ENCODE data around the gene WIPI1. TPM values are rescaled to one million over a fixed set of nuclear protein-coding genes. Genes with fewer than 3 reads are reported as not detected.

Gene WIPI1
- total and polyA plus RNA-seq, 7 donors: 80.3 to 197 (median 136) TPM

DNA sequence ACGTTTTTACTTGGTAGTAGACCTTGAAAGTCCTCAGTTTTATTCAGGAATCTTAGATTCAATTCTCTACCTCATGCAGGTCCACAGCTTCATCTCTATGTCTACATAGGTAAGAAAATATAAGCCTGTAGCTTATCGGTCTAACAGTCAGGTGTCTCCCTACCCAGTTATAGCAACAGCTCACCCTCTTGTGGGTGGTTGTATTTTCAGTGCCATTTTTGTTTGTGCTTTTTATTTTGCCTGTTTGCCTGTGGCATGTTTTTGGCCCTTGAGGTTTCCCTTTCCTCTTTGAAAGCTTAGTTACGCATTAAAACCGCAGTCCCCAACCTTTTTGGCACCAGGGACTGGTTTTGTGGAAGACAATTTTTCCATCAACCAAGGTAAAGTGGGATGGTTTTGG, 23.6 kb upstream of the WIPI1 start:
- Histone ChIP-seq H3K4me3 (no peak overlapping the region), H3K9me3 (no peaks in the 10 kb centered on the region), H3K27me3 (ENCODE audit: insufficient read depth in 3 of 3, low read length in 2 of 3) (no peaks in the 10 kb centered on the region), H3K27ac (no peak overlapping the region), H3K36me3 (ENCODE audit: insufficient read depth in 1 of 2, low read depth in 1 of 2) (no peaks in the 10 kb centered on the region), H3K4me1 (no peaks in the 10 kb centered on the region)
- no peak for ATAC-seq
- DNase-seq: no peak
- TF ChIP-seq, protein P1, sequence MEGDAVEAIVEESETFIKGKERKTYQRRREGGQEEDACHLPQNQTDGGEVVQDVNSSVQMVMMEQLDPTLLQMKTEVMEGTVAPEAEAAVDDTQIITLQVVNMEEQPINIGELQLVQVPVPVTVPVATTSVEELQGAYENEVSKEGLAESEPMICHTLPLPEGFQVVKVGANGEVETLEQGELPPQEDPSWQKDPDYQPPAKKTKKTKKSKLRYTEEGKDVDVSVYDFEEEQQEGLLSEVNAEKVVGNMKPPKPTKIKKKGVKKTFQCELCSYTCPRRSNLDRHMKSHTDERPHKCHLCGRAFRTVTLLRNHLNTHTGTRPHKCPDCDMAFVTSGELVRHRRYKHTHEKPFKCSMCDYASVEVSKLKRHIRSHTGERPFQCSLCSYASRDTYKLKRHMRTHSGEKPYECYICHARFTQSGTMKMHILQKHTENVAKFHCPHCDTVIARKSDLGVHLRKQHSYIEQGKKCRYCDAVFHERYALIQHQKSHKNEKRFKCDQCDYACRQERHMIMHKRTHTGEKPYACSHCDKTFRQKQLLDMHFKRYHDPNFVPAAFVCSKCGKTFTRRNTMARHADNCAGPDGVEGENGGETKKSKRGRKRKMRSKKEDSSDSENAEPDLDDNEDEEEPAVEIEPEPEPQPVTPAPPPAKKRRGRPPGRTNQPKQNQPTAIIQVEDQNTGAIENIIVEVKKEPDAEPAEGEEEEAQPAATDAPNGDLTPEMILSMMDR (IDR thresholded peaks at IDR 0.05): no peak
- 86 to 89% (median 89%) methylated on average over 4 of the region's 4 CpGs for WGBS, 3 donors
- intact Hi-C loops (cut with DNase I): no loop called here

DNA sequence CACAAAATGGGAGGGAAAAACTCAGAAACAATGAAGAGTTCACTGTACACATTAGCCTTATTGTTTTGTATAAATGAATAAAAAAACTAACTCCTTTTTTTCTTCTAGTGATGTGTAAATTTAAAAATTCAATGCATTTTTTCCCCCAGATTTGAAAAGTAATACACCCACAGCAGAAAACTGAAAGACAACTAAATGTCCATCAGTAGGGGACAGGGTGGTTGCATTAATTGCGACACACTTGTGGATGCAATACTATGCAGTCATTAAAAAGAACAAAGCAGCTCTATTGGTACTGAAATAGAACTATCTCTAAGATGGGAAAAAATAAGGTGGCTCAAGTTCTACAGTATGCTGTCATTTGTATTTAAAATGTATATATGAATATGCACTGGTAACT, 13.7 kb upstream of the WIPI1 start:
- Histone ChIP-seq H3K9me3 (peaks cover 9% of the 10 kb centered on the region), H3K4me3 (no peak overlapping the region), H3K27ac (no peak overlapping the region), H3K36me3 (ENCODE audit: insufficient read depth in 1 of 2, low read depth in 1 of 2) (no peaks in the 10 kb centered on the region), H3K27me3 (ENCODE audit: insufficient read depth in 3 of 3, low read length in 2 of 3) (no peaks in the 10 kb centered on the region), H3K4me1 (peaks cover 14% of the 10 kb centered on the region)
- TF ChIP-seq, protein P1 (IDR thresholded peaks at IDR 0.05): no peak
- DNase-seq (no peak), ATAC-seq (no peak)
- intact Hi-C loops (cut with DNase I): no loop called here
- 95 to 97% (median 97%) methylated on average over 1 of the region's 1 CpG for WGBS, 3 donors

DNA sequence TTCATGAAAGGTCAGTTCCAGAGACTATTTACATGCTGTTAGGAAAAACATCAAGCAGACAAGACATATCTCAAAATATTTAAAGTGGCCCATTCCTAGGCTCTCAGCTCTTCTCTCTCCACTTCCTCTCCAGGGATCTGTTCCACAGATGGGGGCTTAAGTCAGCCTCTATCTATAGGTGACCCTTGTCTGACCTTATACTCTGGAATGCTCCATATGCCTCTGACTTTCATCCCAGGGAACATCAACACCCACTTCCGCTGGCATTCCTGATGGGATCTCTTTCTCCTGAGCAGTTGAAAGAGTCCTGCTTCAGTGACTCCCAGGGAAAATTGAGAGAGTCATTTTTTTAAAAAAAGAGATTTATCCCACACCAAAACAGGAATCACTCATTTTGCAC, 11.5 kb upstream of the WIPI1 start:
- 59 to 91% (median 72%) methylated on average over 1 of the region's 1 CpG for WGBS, 3 donors
- DNase-seq (no peak), ATAC-seq (peak in 1 of 4 donors; percentile 21)
- Histone ChIP-seq H3K9me3 (peaks cover 9% of the 10 kb centered on the region), H3K27ac (peak overlapping the region; percentile 82), H3K36me3 (ENCODE audit: insufficient read depth in 1 of 2, low read depth in 1 of 2) (no peaks in the 10 kb centered on the region), H3K27me3 (ENCODE audit: insufficient read depth in 3 of 3, low read length in 2 of 3) (no peaks in the 10 kb centered on the region), H3K4me1 (peaks cover 6% of the 10 kb centered on the region), H3K4me3 (no peak overlapping the region)
- intact Hi-C loops (cut with DNase I): loop anchor here (1.0 to 10.0 kb wide), 3 partner anchors 25 to 289 kb away; no protein-coding TSS in a partner anchor
- TF ChIP-seq, protein P1 (IDR thresholded peaks at IDR 0.05): no peak

DNA sequence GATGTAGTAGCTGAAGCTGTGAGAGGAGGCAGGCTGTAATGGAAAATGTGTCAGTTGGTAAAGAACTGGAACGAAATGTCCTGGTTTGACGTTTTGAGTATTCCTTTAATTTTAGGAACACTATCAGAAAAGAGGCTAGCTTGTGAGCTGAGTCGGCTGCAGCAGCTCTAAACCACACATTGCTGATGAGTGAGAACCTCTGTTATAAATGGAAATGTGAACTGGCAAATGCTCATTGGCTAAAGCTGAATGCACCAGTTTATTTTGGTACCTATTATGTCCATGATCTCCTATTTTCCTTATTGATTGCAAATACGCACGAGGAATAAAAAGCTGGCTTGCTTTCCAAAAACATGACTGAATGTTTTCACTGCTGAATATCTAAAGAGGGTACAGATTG, 11.0 kb upstream of the WIPI1 start:
- ATAC-seq: peak; percentile 48 to 83 (median 60)
- Histone ChIP-seq H3K4me1 (peaks cover 6% of the 10 kb centered on the region), H3K9me3 (peaks cover 9% of the 10 kb centered on the region), H3K4me3 (no peak overlapping the region), H3K27me3 (ENCODE audit: insufficient read depth in 3 of 3, low read length in 2 of 3) (no peaks in the 10 kb centered on the region), H3K36me3 (ENCODE audit: insufficient read depth in 1 of 2, low read depth in 1 of 2) (no peaks in the 10 kb centered on the region), H3K27ac (peak overlapping the region; percentile 82)
- no peak for DNase-seq
- intact Hi-C loops (cut with DNase I): loop anchor here (1.0 to 10.0 kb wide), 3 partner anchors 25 to 289 kb away; no protein-coding TSS in a partner anchor
- WGBS, 3 donors: 24 to 38% (median 28%) methylated on average over 5 of the region's 5 CpGs
- TF ChIP-seq, protein P1 (IDR thresholded peaks at IDR 0.05): no peak

Data from psoas muscle (tissue), 8 donors.